ENCODE results near the gene LRRFIP1.

LRRFIP1 gene

GRCh38 chr2:237772513-237772912, 145.1 kb downstream of the LRRFIP1 start:
- TF ChIP-seq, protein P1, sequence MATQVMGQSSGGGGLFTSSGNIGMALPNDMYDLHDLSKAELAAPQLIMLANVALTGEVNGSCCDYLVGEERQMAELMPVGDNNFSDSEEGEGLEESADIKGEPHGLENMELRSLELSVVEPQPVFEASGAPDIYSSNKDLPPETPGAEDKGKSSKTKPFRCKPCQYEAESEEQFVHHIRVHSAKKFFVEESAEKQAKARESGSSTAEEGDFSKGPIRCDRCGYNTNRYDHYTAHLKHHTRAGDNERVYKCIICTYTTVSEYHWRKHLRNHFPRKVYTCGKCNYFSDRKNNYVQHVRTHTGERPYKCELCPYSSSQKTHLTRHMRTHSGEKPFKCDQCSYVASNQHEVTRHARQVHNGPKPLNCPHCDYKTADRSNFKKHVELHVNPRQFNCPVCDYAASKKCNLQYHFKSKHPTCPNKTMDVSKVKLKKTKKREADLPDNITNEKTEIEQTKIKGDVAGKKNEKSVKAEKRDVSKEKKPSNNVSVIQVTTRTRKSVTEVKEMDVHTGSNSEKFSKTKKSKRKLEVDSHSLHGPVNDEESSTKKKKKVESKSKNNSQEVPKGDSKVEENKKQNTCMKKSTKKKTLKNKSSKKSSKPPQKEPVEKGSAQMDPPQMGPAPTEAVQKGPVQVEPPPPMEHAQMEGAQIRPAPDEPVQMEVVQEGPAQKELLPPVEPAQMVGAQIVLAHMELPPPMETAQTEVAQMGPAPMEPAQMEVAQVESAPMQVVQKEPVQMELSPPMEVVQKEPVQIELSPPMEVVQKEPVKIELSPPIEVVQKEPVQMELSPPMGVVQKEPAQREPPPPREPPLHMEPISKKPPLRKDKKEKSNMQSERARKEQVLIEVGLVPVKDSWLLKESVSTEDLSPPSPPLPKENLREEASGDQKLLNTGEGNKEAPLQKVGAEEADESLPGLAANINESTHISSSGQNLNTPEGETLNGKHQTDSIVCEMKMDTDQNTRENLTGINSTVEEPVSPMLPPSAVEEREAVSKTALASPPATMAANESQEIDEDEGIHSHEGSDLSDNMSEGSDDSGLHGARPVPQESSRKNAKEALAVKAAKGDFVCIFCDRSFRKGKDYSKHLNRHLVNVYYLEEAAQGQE (IDR thresholded peaks at IDR 0.05; ENCODE audit: insufficient read depth in 1 of 2, low read depth in 2 of 2, low read length in 2 of 2): no peak
- TF ChIP-seq POLR2AphosphoS5 (IDR thresholded peaks at IDR 0.05; ENCODE audit: low read depth, low read length) (no peak), FOXP2 (optimal IDR thresholded peaks at IDR 0.05; ENCODE audit: borderline replicate concordance, extremely low read depth, extremely low read length, insufficient read depth) (no peak), SIN3A (IDR thresholded peaks at IDR 0.05; ENCODE audit: borderline replicate concordance, insufficient read depth, low read length) (no peak), TAF1 (IDR thresholded peaks at IDR 0.05; ENCODE audit: borderline replicate concordance, insufficient read depth, low read length) (no peak)

DNA sequence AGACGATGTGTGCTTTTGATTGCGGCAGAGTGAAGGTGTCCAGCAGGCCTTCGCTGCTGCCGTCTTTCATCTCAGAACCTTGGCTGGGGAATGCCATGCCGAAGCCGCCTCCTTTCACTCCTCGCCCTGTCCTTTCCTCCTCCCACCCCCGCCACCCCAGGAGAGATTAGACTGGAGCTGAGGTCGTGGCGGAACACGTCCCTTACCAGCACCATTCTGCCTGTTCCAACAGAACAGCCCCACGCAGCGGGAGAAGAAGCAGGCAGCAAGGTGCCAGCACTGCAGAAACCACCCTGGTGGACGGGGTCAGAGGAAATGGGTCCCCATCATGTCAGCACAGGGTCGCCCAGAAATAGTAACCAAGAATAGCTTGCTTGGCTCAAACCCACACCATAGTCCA, 146.4 kb downstream of the LRRFIP1 start:
- TF ChIP-seq TAF1 (IDR thresholded peaks at IDR 0.05; ENCODE audit: borderline replicate concordance, insufficient read depth, low read length) (no peak), SIN3A (IDR thresholded peaks at IDR 0.05; ENCODE audit: borderline replicate concordance, insufficient read depth, low read length) (no peak), FOXP2 (optimal IDR thresholded peaks at IDR 0.05; ENCODE audit: borderline replicate concordance, extremely low read depth, extremely low read length, insufficient read depth) (no peak), POLR2AphosphoS5 (IDR thresholded peaks at IDR 0.05; ENCODE audit: low read depth, low read length) (no peak)
- TF ChIP-seq, protein P1 (IDR thresholded peaks at IDR 0.05; ENCODE audit: insufficient read depth in 1 of 2, low read depth in 2 of 2, low read length in 2 of 2): no peak

- TF ChIP-seq TAF1 (IDR thresholded peaks at IDR 0.05; ENCODE audit: borderline replicate concordance, insufficient read depth, low read length) (no peak), FOXP2 (optimal IDR thresholded peaks at IDR 0.05; ENCODE audit: borderline replicate concordance, extremely low read depth, extremely low read length, insufficient read depth) (peak; percentile 28), SIN3A (IDR thresholded peaks at IDR 0.05; ENCODE audit: borderline replicate concordance, insufficient read depth, low read length) (peak; percentile 36; the same call in 1 of the 2 replicates), POLR2AphosphoS5 (IDR thresholded peaks at IDR 0.05; ENCODE audit: low read depth, low read length) (no peak)
- TF ChIP-seq, protein P1 (IDR thresholded peaks at IDR 0.05; ENCODE audit: insufficient read depth in 1 of 2, low read depth in 2 of 2, low read length in 2 of 2): no peak
Measured at GRCh38 chr2:237774811-237775553, 147.6 kb downstream of the LRRFIP1 start.

GRCh38 chr2:237779521-237779920, 152.1 kb downstream of the LRRFIP1 start:
- no peak for TF ChIP-seq POLR2AphosphoS5 (IDR thresholded peaks at IDR 0.05; ENCODE audit: low read depth, low read length)
- TF ChIP-seq, protein P1 (IDR thresholded peaks at IDR 0.05; ENCODE audit: insufficient read depth in 1 of 2, low read depth in 2 of 2, low read length in 2 of 2): no peak
- TF ChIP-seq FOXP2 (optimal IDR thresholded peaks at IDR 0.05; ENCODE audit: borderline replicate concordance, extremely low read depth, extremely low read length, insufficient read depth): no peak
- no peak for TF ChIP-seq SIN3A (IDR thresholded peaks at IDR 0.05; ENCODE audit: borderline replicate concordance, insufficient read depth, low read length)
- no peak for TF ChIP-seq TAF1 (IDR thresholded peaks at IDR 0.05; ENCODE audit: borderline replicate concordance, insufficient read depth, low read length)
